ENCODE results near the gene MRPS33.
"Not testable (repeated sequence)": the region's sequence is repeated elsewhere in the genome, so short reads cannot be mapped to it uniquely, and the experiment has no call there.

Gene MRPS33

GRCh38 chr7:140966561-140967233 is 48.1 kb downstream of the MRPS33 start:
- H3K27ac ChIP-seq, result no peak overlapping the region
- TF ChIP-seq CTCF (conservative IDR thresholded peaks at IDR 0.05), result no peak

DNA sequence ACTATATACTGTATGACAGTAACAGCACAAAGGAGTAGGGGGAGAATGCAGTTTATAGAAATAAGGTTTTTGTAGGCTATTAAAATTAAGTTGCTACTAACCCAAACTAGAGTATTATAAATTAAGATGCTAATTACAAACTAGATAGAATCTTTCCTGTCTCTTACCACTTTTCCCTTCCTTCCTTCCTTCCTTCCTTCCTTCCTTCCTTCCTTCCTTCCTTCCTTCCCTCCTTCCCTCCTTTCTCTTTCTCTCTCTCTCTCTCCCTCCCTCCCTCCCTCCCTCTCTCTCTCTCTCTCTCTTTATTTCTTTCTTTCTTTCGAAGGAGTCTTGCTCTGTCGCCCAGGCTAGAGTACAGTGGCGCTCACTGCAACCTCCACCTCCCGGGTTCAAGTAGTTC is 53.6 kb downstream of the MRPS33 start:
- no peak for TF ChIP-seq CTCF (conservative IDR thresholded peaks at IDR 0.05)
- no peak overlapping the region for H3K27ac ChIP-seq

DNA sequence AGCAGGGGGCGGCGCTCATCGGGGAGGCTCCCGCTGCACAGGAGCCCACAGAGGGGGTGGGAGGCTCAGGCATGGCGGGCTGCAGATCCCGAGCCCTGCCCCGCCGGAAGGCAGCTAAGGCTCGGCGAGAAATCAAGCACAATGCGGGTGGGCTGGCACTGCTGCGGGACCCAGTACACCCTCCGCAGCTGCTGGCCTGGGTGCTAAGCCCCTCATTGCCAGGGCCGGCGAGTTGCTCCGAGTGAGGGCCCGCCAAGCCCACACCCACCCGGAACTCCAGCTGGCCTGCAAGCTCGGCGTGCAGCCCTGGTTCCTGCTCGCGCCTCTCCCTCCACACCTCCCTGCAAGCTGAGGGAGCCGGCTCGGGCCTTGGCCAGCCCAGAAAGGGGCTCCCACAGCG is 57.8 kb downstream of the MRPS33 start:
- not testable (repeated sequence) for H3K27ac ChIP-seq

Data from VCaP (cell line).